HG02642 (cell line): ENCODE results near the gene RPS6KL1.

Experiments
- ATAC-seq: cut with Tn5 transposase; IDR thresholded peaks from one replicate; pipeline ENCODE4 v1.9.1; 2021; ENCODE audit warnings: mild to moderate bottlenecking; ENCODE audit not compliant: unreplicated experiment, poor library complexity

The RPS6KL1 gene

GRCh38 chr14:74864198-74864597, 58.9 kb downstream of the RPS6KL1 start:
- ATAC-seq = no peak

GRCh38 chr14:74863274-74863673, 59.8 kb downstream of the RPS6KL1 start:
- no peak for ATAC-seq

- no peak for ATAC-seq
Observed at GRCh38 chr14:74861734-74862090, 61.3 kb downstream of the RPS6KL1 start.

GRCh38 chr14:74860899-74861733, 61.9 kb downstream of the RPS6KL1 start:
- ATAC-seq = no peak

GRCh38 chr14:74859757-74860552, 63.1 kb downstream of the RPS6KL1 start:
- ATAC-seq = no peak

- no peak for ATAC-seq
Observed at GRCh38 chr14:74858022-74858421, 65.0 kb downstream of the RPS6KL1 start.

GRCh38 chr14:74856366-74856765, 66.7 kb downstream of the RPS6KL1 start:
- ATAC-seq = no peak

- no peak for ATAC-seq
Observed at GRCh38 chr14:74855945-74856344, 67.1 kb downstream of the RPS6KL1 start.

GRCh38 chr14:74855021-74855420, 68.0 kb downstream of the RPS6KL1 start:
- ATAC-seq = no peak
